Heart right ventricle (tissue), 16 donors: Measurements from ENCODE around the gene ZNF627. TPM values are rescaled to one million over a fixed set of nuclear protein-coding genes. Genes with fewer than 3 reads are reported as not detected.
"Not testable (repeated sequence)": the region's sequence is repeated elsewhere in the genome, so short reads cannot be mapped to it uniquely, and the experiment has no call there.

ENCODE experiments used
- ATAC-seq, 8 donors: fragments of 200-7000 bp; cut with Tn5 transposase; one replicate each; pipeline ENCODE4 v1.9.1; 2020; ENCODE audit warnings: mild to moderate bottlenecking in 8 of 8, moderate library complexity in 8 of 8, moderate number of reproducible peaks in 1 of 8
- DNase-seq, 2 donors: peaks; one replicate each; pipeline ENCODE4 v3.0.0-alpha.2; 2020
- H3K27ac ChIP-seq, 10 donors: fragments of 200-600 bp; sonication (generic) in 2 of 10; one replicate each; pipeline versions ENCODE4 v1.5.0 to v1.8.0; 2020 to 2022; ENCODE audit warnings: mild to moderate bottlenecking in 3 of 10
- H3K27me3 ChIP-seq, 7 donors: fragments of 200-600 bp; one replicate each; pipeline ENCODE4 v1.8.0; 2021 to 2022; ENCODE audit warnings: mild to moderate bottlenecking in 2 of 7
- H3K36me3 ChIP-seq, 9 donors: fragments of 200-600 bp; sonication (generic) in 1 of 9; one replicate each; pipeline versions ENCODE4 v1.5.0 to v1.8.0; 2020 to 2022; ENCODE audit warnings: mild to moderate bottlenecking in 2 of 9
- H3K4me1 ChIP-seq, 9 donors: fragments of 200-600 bp; sonication (generic) in 1 of 9; one replicate each; pipeline versions ENCODE4 v1.5.0 to v1.8.0; 2020 to 2022; ENCODE audit warnings: mild to moderate bottlenecking in 4 of 9
- H3K4me3 ChIP-seq, 10 donors: fragments of 200-600 bp; sonication (generic) in 2 of 10; one replicate each; pipeline versions ENCODE4 v1.5.0 to v1.8.0; 2020 to 2022; ENCODE audit warnings: mild to moderate bottlenecking in 7 of 10, moderate library complexity in 2 of 10
- H3K9me3 ChIP-seq, 11 donors: fragments of 200-600 bp in 10 of 11; sonication (generic) in 2 of 11; one replicate each; pipeline versions ENCODE4 v1.5.0 to v1.8.0; 2013 to 2022; ENCODE audit warnings: mild to moderate bottlenecking in 2 of 11, control low read depth in 1 of 11, moderate library complexity in 1 of 11
- WGBS, 2 donors: extraction: QIAGEN DNeasy Blood & Tissue Kit; methylation state at CpG; one replicate each; pipeline ENCODE4 v1.1.7; 2013; ENCODE audit warnings: inconsistent platforms in 1 of 2; 5-methylcytosine and 5-hydroxymethylcytosine counted together
- intact Hi-C, 10 donors: fragments of 100-400 bp; cut with DNase I; formaldehyde crosslinking; loops; one replicate each; pipeline versions ENCODE4 v1.11.1 to v1.14.2; 2022
- polyA plus RNA-seq, 2 donors: library from polyadenylated mRNA; stranded (reverse); fragments of 200-250 nt; gene quantifications; one replicate each; pipeline ENCODE4 v1.2.3, GENCODE V29; 2013
- total RNA-seq, 10 donors: library from RNA; stranded (reverse); fragmentation: NEBNext Ultra II Directional in 3 of 10; extraction: Animal tissue kit (Norgen Biotek cat#: 25700) in 3 of 10; gene quantifications; one replicate each; pipeline versions ENCODE4 v1.2.1 to v1.2.4, GENCODE V29; 2021 to 2023
- TF ChIP-seq, protein P1 (sequence below), 9 donors: fragments of 200-600 bp; sonication (generic) in 2 of 9; IDR thresholded peaks; one replicate each; pipeline versions ENCODE4 v1.5.0 to v1.8.0; 2021 to 2022; ENCODE audit warnings: antibody characterized with exemption in 9 of 9, mild to moderate bottlenecking in 5 of 9, moderate library complexity in 1 of 9
- donor health status: Arrhythmogenic right ventricular cardiomyopathy.
- donor health status: ischemic (EF 13 %, LVEDD 7.1; RV severe dilation, severe dysfunction).
- donor health status: healthy with polysubstance abuse.
- donor health status: DM: no; HTN: yes; CAD: no.
- donor health status: DM: no; HTN: no; CAD: no.
- donor health status: ischemic (EF 25% LVEDD 6.9; RV normal size, moderate dysfunction).
- donor health status: ischemic (EF 25% LVEDD 5.7; RV mildly dilated, moderate dysfunction).
- donor health status: healthy.
- donor health status: DM: yes; HTN: yes; CAD: no.
- donor health status: Ischemic cardiomyopathy.
- donor health status: ischemic (EF 35%, LVEDD 5.7; RV mildly dilated, moderate dysfunction).
- donor health status: nonischemic (EF 11% LVEDD 7.7; RV severe dilation, severe dysfunction).
- donor health status: DM: yes; HTN: yes; CAD: no.
- donor health status: PGD.
- donor health status: ischemic (EF 29% LVEDD 5.4; RV normal size, mild dysfunction).
- donor health status: nonischemic (EF 23%, LVEDD 6.1; RV moderate dilation, normal function).

The ZNF627 gene
- total and polyA plus RNA-seq, 12 donors: 3.6 to 9.8 (median 6.3) TPM

DNA sequence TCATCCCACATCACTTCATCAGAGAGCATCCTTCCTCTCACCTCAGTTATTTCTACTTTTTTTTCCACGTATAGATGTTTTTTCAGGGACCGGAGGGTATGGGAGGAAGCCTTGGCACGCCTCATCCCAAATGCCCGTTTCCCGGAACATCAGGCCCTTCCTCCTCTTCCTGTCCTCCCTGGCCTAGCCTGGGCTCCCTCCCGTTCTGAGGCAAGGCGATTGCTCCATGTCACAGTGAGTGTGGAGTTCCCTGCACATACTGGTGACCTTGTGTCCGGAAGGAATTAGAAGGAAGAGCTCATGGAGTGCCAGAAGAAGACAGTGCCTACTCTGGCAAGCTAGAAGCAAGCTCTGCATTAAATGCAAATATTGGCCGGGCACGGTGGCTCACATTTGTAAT lies 1.1 kb upstream of the ZNF627 start:
- DNase-seq (no peak), ATAC-seq (no peak)
- Histone ChIP-seq H3K4me1 (peaks cover 4 to 33% (median 19%) of the 10 kb centered on the region in 9 donors), H3K27ac (no peak overlapping the region), H3K27me3 (no peaks in the 10 kb centered on the region), H3K9me3 (no peaks in the 10 kb centered on the region), H3K36me3 (peaks cover 0 to 10% (median 0%) of the 10 kb centered on the region in 9 donors), H3K4me3 (no peak overlapping the region)
- 71 to 78% methylated on average over 10 of the region's 10 CpGs for WGBS, 2 donors
- TF ChIP-seq, protein P1, sequence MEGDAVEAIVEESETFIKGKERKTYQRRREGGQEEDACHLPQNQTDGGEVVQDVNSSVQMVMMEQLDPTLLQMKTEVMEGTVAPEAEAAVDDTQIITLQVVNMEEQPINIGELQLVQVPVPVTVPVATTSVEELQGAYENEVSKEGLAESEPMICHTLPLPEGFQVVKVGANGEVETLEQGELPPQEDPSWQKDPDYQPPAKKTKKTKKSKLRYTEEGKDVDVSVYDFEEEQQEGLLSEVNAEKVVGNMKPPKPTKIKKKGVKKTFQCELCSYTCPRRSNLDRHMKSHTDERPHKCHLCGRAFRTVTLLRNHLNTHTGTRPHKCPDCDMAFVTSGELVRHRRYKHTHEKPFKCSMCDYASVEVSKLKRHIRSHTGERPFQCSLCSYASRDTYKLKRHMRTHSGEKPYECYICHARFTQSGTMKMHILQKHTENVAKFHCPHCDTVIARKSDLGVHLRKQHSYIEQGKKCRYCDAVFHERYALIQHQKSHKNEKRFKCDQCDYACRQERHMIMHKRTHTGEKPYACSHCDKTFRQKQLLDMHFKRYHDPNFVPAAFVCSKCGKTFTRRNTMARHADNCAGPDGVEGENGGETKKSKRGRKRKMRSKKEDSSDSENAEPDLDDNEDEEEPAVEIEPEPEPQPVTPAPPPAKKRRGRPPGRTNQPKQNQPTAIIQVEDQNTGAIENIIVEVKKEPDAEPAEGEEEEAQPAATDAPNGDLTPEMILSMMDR (IDR thresholded peaks at IDR 0.05): no peak
- intact Hi-C loops: loop anchor here in 2 of 10 donors (5.0 to 10.0 kb wide), 2 partner anchors 141 to 221 kb away; partner anchors contain the start of genes SWSAP1 (in 1 of the 2) and ZNF823 (in 1 of the 2)

DNA sequence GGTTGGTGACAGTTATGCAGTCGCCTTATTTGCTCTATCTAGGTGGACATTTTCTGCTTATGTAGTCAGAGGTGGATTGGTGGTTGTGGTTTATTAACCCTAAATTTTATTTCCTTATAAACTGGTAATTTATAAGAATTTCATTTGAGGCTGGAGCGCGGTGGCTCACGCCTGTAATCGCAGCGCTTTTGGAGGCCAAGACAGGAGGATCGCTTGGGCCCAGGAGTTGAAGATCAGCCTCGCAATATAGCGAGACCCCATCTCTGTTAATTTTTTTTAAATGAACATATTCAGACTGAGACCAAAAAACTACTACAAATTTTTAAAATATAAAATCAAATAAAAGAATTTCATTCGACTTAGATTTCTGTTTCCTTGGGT lies 810 bp downstream of the ZNF627 start:
- Histone ChIP-seq H3K4me1 (peaks cover 4 to 38% (median 19%) of the 10 kb centered on the region in 9 donors), H3K4me3 (peak overlapping the region; percentile 78 to 100 (median 92)), H3K27ac (peak overlapping the region in 9 of 10 donors; percentile 86 to 98 (median 92)), H3K27me3 (no peaks in the 10 kb centered on the region), H3K9me3 (no peaks in the 10 kb centered on the region), H3K36me3 (peaks cover 0 to 16% (median 0%) of the 10 kb centered on the region in 9 donors)
- no peak for ATAC-seq
- DNase-seq: no peak
- WGBS, 2 donors: 67 to 69% methylated on average over 10 of the region's 10 CpGs
- intact Hi-C loops: loop anchor here in 2 of 10 donors (5.0 to 10.0 kb wide), 2 partner anchors 139 to 223 kb away; partner anchors contain the start of genes SWSAP1 (in 1 of the 2) and ZNF823 (in 1 of the 2)
- TF ChIP-seq, protein P1 (IDR thresholded peaks at IDR 0.05): no peak

DNA sequence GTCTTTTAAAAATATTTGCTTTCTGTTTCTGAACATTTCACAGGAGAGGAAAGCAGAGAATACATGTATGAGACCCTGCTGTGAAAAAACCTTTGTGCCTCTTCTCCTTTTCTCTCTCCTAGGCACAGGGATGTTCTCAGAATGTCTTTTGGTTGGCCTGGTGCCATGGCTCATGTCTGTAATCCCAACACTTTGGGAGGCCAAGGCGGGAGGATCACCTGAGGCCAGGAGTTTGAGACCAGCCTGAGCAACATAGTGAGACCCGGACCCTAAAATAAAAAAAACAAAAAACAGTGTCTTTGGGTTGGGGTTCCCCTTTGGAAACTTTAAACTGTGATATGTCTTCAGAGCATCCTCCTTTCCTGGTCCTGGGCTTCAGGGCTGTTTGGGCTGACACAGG lies 1.5 kb downstream of the ZNF627 start:
- peak overlapping the region in 2 of 10 donors; percentile 85 to 99 for H3K4me3 ChIP-seq
- DNase-seq: no peak
- H3K4me1 ChIP-seq: peaks cover 4 to 38% (median 19%) of the 10 kb centered on the region in 9 donors
- 92 to 96% methylated on average over 2 of the region's 2 CpGs for WGBS, 2 donors
- TF ChIP-seq, protein P1 (IDR thresholded peaks at IDR 0.05): no peak
- intact Hi-C loops: loop anchor here in 2 of 10 donors (5.0 to 10.0 kb wide), 2 partner anchors 139 to 224 kb away; partner anchors contain the start of genes SWSAP1 (in 1 of the 2) and ZNF823 (in 1 of the 2)
- peaks cover 0 to 18% (median 0%) of the 10 kb centered on the region in 9 donors for H3K36me3 ChIP-seq
- H3K9me3 ChIP-seq: no peaks in the 10 kb centered on the region
- H3K27ac ChIP-seq: no peak overlapping the region
- H3K27me3 ChIP-seq: no peaks in the 10 kb centered on the region
- no peak for ATAC-seq

DNA sequence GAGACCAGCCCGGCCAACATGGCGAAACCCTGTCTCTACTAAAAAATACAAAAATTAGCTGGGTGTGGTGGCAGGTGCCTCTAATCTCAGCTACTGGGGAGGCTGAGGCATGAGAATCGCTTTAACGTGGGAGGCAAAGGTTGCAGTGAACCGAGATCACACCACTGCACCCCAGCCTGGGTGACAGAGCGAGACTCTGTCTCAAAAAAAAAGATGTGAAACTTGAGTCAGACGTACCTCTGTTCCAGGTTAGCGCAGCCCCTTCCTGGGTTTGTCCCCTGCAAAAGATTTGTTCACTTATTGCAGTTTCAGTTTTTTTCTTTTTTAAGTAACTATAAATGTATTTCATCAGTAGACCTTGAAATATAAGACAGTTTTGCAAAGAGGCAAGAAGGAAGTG lies 2.4 kb downstream of the ZNF627 start:
- not testable (repeated sequence) for ATAC-seq, DNase-seq, H3K9me3 ChIP-seq, H3K27ac ChIP-seq, H3K27me3 ChIP-seq, H3K4me3 ChIP-seq
- intact Hi-C loops: loop anchor here in 2 of 10 donors (5.0 to 10.0 kb wide), 2 partner anchors 138 to 225 kb away; partner anchors contain the start of genes SWSAP1 (in 1 of the 2) and ZNF823 (in 1 of the 2)
- WGBS, 2 donors: 92 to 94% methylated on average over 8 of the region's 8 CpGs
- Histone ChIP-seq H3K36me3 (peaks cover 0 to 24% (median 0%) of the 10 kb centered on the region in 9 donors), H3K4me1 (peaks cover 4 to 38% (median 19%) of the 10 kb centered on the region in 9 donors)

DNA sequence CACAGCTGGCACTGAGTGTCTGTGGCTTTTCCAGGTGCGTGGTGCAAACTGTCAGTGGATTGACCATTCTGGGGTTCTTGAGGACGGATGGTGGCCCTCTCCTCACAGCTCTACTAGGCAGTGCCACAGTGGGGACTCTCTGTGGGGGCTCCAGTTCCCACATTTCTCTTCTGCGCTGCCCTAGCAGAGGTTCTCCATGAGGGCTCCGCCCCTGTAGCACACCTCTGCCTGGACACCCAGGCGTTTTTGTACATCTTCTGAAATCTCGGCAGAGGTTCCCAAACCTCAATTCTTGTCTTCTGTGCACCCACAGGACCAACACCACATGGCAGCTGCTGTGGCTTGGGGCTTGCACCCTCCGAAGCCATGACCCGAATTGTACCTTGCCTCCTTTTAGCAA lies 9.2 kb downstream of the ZNF627 start:
- peaks cover 0 to 31% (median 0%) of the 10 kb centered on the region in 9 donors for H3K36me3 ChIP-seq
- TF ChIP-seq, protein P1 (IDR thresholded peaks at IDR 0.05): no peak
- no peak overlapping the region for H3K27ac ChIP-seq
- H3K4me1 ChIP-seq: peaks cover 0 to 6% (median 0%) of the 10 kb centered on the region in 9 donors
- DNase-seq: no peak
- WGBS, 2 donors: 95 to 99% methylated on average over 8 of the region's 8 CpGs
- peak in 1 of 8 donors; percentile 33 for ATAC-seq
- H3K4me3 ChIP-seq: no peak overlapping the region
- intact Hi-C loops: no loop called here
- no peaks in the 10 kb centered on the region for H3K27me3 ChIP-seq
- H3K9me3 ChIP-seq: peaks cover 0 to 22% (median 0%) of the 10 kb centered on the region in 11 donors
